Stimulated activated CD8-positive, alpha-beta memory T cell treated with anti-CD3 and anti-CD28 coated beads, Interleukin-7, amount 100 ng/mL, for 48 hours (primary cell): Measurements from ENCODE around the gene VAMP4.

Experiments used
- DNase-seq, 2 donors: peaks; one replicate each; pipeline ENCODE4 v3.0.0-alpha.2; 2020; ENCODE audit warnings: low read depth in 1 of 2; ENCODE audit errors: extremely low read depth in 1 of 2

The VAMP4 gene

DNA sequence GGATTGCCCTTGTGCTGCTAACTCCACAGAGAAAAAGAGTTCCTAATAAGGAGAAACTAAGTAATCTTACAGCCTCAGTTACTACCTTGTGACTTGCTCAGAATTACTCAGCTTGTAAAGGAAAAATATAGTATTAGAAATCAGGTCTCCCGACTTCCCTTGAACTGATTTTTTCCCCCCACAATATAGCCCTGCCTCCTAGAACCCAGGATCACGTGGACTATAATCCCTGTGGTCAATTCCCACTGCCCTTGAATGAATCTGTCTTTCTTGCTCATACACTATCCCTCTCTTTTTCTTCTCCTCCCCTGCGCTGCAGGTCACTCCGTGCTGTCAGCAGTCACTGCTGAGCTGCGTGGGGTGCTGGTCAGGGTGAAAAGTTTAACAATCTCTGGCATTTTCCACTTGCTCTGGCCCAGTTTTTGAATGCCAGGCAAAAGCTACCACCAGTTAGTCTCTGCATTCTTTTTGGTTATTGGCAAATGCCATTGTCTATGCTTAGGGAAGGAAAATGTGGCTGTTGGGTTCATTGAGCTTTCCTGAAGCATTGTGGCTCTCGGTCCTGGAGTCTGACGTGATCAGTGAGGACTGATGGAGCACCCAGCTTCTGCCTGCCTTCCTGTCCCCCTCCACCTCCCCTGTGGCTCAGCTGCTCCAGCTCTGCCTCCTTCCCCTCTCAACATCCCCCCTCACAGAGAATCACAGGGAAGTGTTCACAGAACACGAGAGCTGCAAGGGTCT is 87.5 kb downstream of the VAMP4 start:
- no peak for DNase-seq

DNA sequence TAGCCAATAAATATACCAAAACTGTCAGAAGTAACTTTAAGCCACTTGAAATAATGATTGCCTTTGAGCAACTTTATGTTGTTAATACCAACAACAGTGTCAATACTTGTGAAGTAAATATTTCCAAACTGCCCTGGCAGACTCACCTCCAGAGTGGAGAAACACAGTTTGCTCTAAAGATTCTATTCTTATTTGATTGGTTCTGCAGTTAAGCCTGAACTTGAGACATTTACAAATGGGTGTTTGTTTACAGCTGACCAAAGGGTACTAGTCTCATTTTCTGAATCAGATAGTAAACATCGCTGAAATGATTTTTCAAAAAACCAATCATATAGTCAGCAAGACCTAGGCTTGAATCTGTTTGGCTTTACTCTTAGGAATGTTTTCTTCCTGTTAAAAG is 88.1 kb downstream of the VAMP4 start:
- no peak for DNase-seq

DNA sequence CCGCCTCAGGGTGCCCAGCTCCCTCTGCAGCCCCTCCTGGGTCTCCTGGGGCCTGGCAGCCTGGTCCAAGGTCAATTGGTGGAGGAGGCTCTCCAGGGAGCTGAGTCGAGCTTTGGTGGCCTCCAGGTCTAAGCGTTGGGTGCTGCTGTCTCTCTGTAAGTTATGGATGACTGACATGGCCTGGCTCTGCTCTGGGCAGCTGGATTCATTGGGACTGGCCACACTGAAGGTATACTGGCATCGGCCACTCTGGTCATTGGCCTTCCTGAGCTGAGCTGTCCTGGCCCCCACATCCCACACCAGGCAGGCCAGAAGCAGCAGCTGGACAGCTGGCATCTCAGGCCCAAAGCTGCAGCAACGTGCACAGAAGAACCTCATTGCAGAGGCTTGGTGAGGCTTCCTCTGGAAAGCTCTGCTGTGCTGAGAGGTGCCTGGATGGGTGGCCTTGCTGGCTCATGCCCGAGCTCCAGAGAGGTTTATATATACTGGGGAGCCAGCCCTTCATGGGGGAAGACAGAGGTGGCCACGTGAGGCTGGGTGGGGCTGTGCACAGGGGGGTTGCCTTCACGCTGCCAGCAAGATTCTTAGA is 89.5 kb downstream of the VAMP4 start, which contains the start of gene MYOC:
Gene MYOC (minus strand): TSS at position 455 of the 589 bp plus-strand sequence. CDS start 77 bp downstream, at position 378.
- no peak for DNase-seq
